H1 (cell line): ENCODE data around the gene LRRTM4. TPM values are rescaled to one million over a fixed set of nuclear protein-coding genes. Genes with fewer than 3 reads are reported as not detected.
A peak's percentile ranks its signal among the peaks of the same experiment; 100 is the strongest.

Experiments
- BACH1 ChIP-seq: IDR thresholded peaks from 2 replicates; pipeline ENCODE4 v1.6.1; 2012; ENCODE audit warnings: low read length, improper control_type of control experiment
- CHD7 ChIP-seq: fragments of 300-600 bp; sonication (generic); IDR thresholded peaks from 2 replicates; pipeline ENCODE4 v1.7.1; 2012; ENCODE audit warnings: low read length, moderate library complexity, mild to moderate bottlenecking, inconsistent platforms; ENCODE audit not compliant: insufficient replicate concordance
- GABPA ChIP-seq: IDR thresholded peaks from 2 replicates; pipeline ENCODE4 v1.6.1; 2011; ENCODE audit warnings: mild to moderate bottlenecking, low read length, moderate library complexity, borderline replicate concordance; ENCODE audit not compliant: insufficient read depth
- RAD21 ChIP-seq, 2 experiments: IDR thresholded peaks in 1 of 2; conservative IDR thresholded peaks in 1 of 2; 2 replicates each; pipeline ENCODE4 v1.6.1; 2011; ENCODE audit warnings: low read depth in 2 of 2, low read length in 2 of 2, improper control_type of control experiment in 1 of 2, inconsistent platforms in 1 of 2, mild to moderate bottlenecking in 1 of 2, moderate library complexity in 1 of 2
- ZNF274 ChIP-seq: IDR thresholded peaks from 2 replicates; pipeline ENCODE4 v1.7.0; 2012; ENCODE audit warnings: low read length, borderline replicate concordance; ENCODE audit errors: extremely low read depth
- polyA plus RNA-seq, 7 experiments: library from polyadenylated mRNA; depleted of rRNA in 3 of 7; stranded (reverse) in 5 of 7; unstranded in 2 of 7; fragments of >200 nt in 5 of 7; fragments of 200-250 nt in 2 of 7; gene quantifications; 1 replicate in 5 of 7; 2 replicates in 1 of 7; 4 replicates in 1 of 7; pipeline versions ENCODE4 v1.2.1 to v1.2.3, GENCODE V29; 2011 to 2013; ENCODE audit warnings: missing spikeins in 2 of 7, mixed read lengths in 2 of 7
- total RNA-seq: library from RNA; stranded (reverse); fragmentation: NEBNext Ultra II Directional; extraction: Animal tissue kit (Norgen Biotek cat#: 25700); gene quantifications from 2 replicates; pipeline ENCODE4 v1.2.1, GENCODE V29; 2021

LRRTM4 gene
- total and polyA plus RNA-seq, 2 of the 8 experiments (the other 6 are each of a cell fraction or from before 2014, with no cell fraction given), result 3.6 to 9.5 TPM

GRCh38 chr2:77418537-77418936 is 103.6 kb downstream of the LRRTM4 start (continued):
- TF ChIP-seq CHD7, result no peak
- no peak for TF ChIP-seq ZNF274
- peak; percentile 50 for TF ChIP-seq BACH1
- TF ChIP-seq RAD21 (IDR thresholded peaks at IDR 0.05 in 1 of 2, conservative IDR thresholded peaks at IDR 0.05 in 1 of 2; ENCODE audit: low read depth in 2 of 2, low read length in 2 of 2), result no peak
- TF ChIP-seq GABPA, result no peak
